ENCODE data around the gene ZNF784. TPM values are rescaled to one million over a fixed set of nuclear protein-coding genes. Genes with fewer than 3 reads are reported as not detected.
A peak's percentile ranks its signal among the peaks of the same experiment; 100 is the strongest.
"Not testable (repeated sequence)": the region's sequence is repeated elsewhere in the genome, so short reads cannot be mapped to it uniquely, and the experiment has no call there.

ZNF784 gene
- total RNA-seq, 2 experiments from 2014 or later, result 5.2 to 5.3 TPM

- no peak overlapping the region for H3K27ac Mint-ChIP-seq
- ChIA-PET CTCF (interaction anchor here (1.4 to 3.2 kb wide), 2 partner anchors 19 to 46 kb away, joined by 4 to 11 read pairs; partner anchors contain the start of gene ZNF865), POLR2A (interaction anchor here (0.7 to 1.1 kb wide), 2 partner anchors 13 to 179 kb away, joined by 3 to 4 read pairs; partner anchors contain the start of genes FIZ1 and UBE2S)
- H3K4me1 Mint-ChIP-seq (ENCODE audit: low read depth), result peaks cover 21% of the 10 kb centered on the region
- peak overlapping the region; percentile 72 for H3K4me3 Mint-ChIP-seq
- H3K27me3 Mint-ChIP-seq (ENCODE audit: low read depth), result peaks cover 21% of the 10 kb centered on the region
- H3K9me3 Mint-ChIP-seq (ENCODE audit: insufficient read depth), result no peaks in the 10 kb centered on the region
- ATAC-seq (peak; percentile 99), DNase-seq (peak; percentile 95)
- H3K36me3 Mint-ChIP-seq (ENCODE audit: low read depth), result no peaks in the 10 kb centered on the region
Measured at GRCh38 chr19:55586976-55587668, 37.2 kb downstream of the ZNF784 start.

DNA sequence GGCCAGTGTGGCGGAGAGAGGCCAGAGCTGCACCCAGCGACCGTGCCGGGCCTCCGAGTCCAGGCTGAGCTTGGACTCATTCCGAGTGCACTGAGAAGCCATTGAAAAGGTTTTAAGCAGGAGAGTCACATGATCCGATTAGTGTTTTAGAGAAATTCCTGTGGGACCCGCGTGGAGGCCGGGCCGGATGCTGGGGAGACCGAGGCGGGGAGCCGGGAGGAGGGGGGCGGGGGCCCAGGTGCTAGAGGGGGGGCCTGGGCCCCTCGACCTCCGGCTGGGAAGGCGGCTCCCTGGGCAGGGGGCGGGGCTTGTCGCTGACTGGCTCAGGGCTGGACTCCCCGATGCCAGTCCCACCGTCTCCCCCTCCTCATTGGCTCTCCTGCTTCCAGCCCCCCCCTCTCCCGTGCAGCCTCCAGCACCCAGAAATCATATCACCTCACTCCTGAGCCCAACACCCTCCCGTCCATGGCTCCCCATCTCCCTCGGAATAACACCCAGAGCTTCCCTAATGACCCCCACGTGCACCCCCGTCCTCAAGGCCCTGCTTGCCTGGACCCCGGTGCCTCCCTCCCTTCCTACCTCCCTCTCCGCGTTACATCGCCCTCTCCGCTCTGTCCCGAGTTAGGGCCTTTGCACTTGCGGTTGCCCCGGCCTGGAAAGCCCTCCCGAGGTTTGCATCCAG, 38.6 kb downstream of the ZNF784 start:
- Mint-ChIP-seq H3K27me3 (ENCODE audit: low read depth) (peaks cover 21% of the 10 kb centered on the region), H3K27ac (no peak overlapping the region), H3K9me3 (ENCODE audit: insufficient read depth) (no peaks in the 10 kb centered on the region), H3K4me1 (ENCODE audit: low read depth) (peaks cover 32% of the 10 kb centered on the region), H3K4me3 (no peak overlapping the region), H3K36me3 (ENCODE audit: low read depth) (no peaks in the 10 kb centered on the region)
- no peak for DNase-seq
- ATAC-seq, result no peak
- ChIA-PET CTCF (interaction anchor here (1.3 to 3.2 kb wide), 2 partner anchors 21 to 53 kb away, joined by 4 to 11 read pairs; partner anchors contain the start of gene ZNF865), POLR2A (no interaction called here)

DNA sequence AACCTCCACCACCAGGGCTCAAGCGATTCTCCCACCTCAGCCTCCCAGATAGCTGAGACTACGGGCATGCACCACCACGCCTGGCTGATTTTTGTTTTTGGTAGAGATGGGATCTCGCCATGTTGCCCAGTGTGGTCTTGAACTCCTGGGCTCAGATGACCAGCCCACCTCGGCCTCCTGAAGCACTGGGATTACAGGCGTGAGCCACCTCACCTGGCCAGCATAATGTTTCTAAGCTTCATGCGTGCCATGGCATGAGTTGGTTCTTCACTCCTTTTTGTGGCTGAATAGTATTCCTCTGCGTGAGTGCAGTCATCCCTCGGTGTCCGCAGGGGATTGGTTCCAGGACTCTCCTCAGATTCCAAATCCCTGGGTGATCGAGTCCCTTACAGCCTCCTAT, 39.5 kb downstream of the ZNF784 start:
- ATAC-seq (no peak), DNase-seq (no peak)
- ChIA-PET CTCF (interaction anchor here (1.3 to 2.0 kb wide), 2 partner anchors 48 to 54 kb away, joined by 4 to 6 read pairs; no protein-coding TSS in a partner anchor), POLR2A (interaction anchor here (1.1 kb wide), 1 partner anchor 14 kb away, joined by 3 read pairs; no protein-coding TSS in a partner anchor)
- no peaks in the 10 kb centered on the region for H3K36me3 Mint-ChIP-seq (ENCODE audit: low read depth)
- H3K9me3 Mint-ChIP-seq (ENCODE audit: insufficient read depth), result no peaks in the 10 kb centered on the region
- H3K4me1 Mint-ChIP-seq (ENCODE audit: low read depth), result peaks cover 36% of the 10 kb centered on the region
- H3K27me3 Mint-ChIP-seq (ENCODE audit: low read depth), result peaks cover 21% of the 10 kb centered on the region
- H3K4me3 Mint-ChIP-seq, result no peak overlapping the region
- no peak overlapping the region for H3K27ac Mint-ChIP-seq

DNA sequence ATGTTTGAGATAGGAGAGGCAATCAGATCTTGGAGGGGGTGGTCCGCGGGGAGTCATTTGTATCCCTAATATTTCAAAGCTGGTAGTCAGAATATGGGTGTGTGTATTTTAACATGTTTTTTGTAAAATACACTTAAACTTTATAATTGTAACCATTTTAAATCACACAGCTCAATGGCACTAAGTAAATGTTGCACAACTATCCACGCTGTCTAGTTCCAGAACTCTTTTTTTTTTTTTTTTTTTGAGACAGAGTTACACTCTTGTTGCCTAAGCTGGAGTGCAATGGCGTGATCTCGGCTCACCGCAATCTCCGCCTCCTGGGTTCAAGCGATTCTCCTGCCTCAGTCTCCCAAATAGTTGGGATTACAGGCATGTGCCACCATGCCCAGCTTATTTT, 40.5 kb downstream of the ZNF784 start:
- H3K4me3 Mint-ChIP-seq; H3K9me3 Mint-ChIP-seq (ENCODE audit: insufficient read depth); ATAC-seq; DNase-seq; H3K27ac Mint-ChIP-seq; H3K36me3 Mint-ChIP-seq (ENCODE audit: low read depth): not testable (repeated sequence)
- ChIA-PET CTCF (interaction anchor here (1.3 to 2.0 kb wide), 3 partner anchors 22 to 49 kb away, joined by 3 to 6 read pairs (median 6); no protein-coding TSS in a partner anchor), POLR2A (interaction anchor here (1.1 kb wide), 1 partner anchor 13 kb away, joined by 3 read pairs; no protein-coding TSS in a partner anchor)
- H3K4me1 Mint-ChIP-seq (ENCODE audit: low read depth), result peaks cover 40% of the 10 kb centered on the region
- peaks cover 21% of the 10 kb centered on the region for H3K27me3 Mint-ChIP-seq (ENCODE audit: low read depth)

- ATAC-seq; DNase-seq; H3K4me3 Mint-ChIP-seq; H3K9me3 Mint-ChIP-seq (ENCODE audit: insufficient read depth); H3K36me3 Mint-ChIP-seq (ENCODE audit: low read depth); H3K27ac Mint-ChIP-seq: not testable (repeated sequence)
- peaks cover 19% of the 10 kb centered on the region for H3K27me3 Mint-ChIP-seq (ENCODE audit: low read depth)
- ChIA-PET CTCF (interaction anchor here (2.0 kb wide), 2 partner anchors 49 to 51 kb away, joined by 6 to 9 read pairs; no protein-coding TSS in a partner anchor), POLR2A (interaction anchor here (2.0 kb wide), 1 partner anchor 17 kb away, joined by 9 read pairs; the partner anchor contains the start of gene FIZ1)
- peaks cover 38% of the 10 kb centered on the region for H3K4me1 Mint-ChIP-seq (ENCODE audit: low read depth)
Measured at GRCh38 chr19:55582284-55582683, 42.1 kb downstream of the ZNF784 start.

DNA sequence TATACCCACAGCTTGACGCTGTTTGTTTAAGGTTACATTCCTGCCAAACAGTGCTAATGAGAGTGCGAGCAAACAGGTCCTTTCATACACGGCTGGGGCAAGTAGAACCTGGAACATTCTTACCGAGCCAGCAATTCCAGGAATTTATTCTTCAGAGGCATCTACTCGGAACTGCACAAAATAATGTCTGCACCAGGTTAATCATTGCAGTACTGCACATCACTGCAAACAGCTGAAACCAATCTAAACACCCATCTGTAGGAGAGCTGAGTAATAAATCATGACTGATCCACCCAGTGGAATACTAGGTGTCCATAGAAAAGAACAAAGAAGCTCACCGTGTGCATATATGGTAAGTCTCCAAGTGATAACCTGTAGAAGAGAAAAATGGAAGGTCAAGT, 42.5 kb downstream of the ZNF784 start:
- ChIA-PET CTCF (interaction anchor here (2.0 kb wide), 2 partner anchors 49 to 52 kb away, joined by 6 to 9 read pairs; no protein-coding TSS in a partner anchor), POLR2A (interaction anchor here (1.0 to 2.0 kb wide), 3 partner anchors 17 to 53 kb away, joined by 3 to 9 read pairs (median 3); partner anchors contain the start of gene FIZ1)
- peaks cover 16% of the 10 kb centered on the region for H3K27me3 Mint-ChIP-seq (ENCODE audit: low read depth)
- peaks cover 33% of the 10 kb centered on the region for H3K4me1 Mint-ChIP-seq (ENCODE audit: low read depth)
- H3K27ac Mint-ChIP-seq, result no peak overlapping the region
- DNase-seq, result no peak
- no peaks in the 10 kb centered on the region for H3K9me3 Mint-ChIP-seq (ENCODE audit: insufficient read depth)
- H3K36me3 Mint-ChIP-seq (ENCODE audit: low read depth), result peaks cover 12% of the 10 kb centered on the region
- ATAC-seq, result no peak
- H3K4me3 Mint-ChIP-seq, result no peak overlapping the region

DNA sequence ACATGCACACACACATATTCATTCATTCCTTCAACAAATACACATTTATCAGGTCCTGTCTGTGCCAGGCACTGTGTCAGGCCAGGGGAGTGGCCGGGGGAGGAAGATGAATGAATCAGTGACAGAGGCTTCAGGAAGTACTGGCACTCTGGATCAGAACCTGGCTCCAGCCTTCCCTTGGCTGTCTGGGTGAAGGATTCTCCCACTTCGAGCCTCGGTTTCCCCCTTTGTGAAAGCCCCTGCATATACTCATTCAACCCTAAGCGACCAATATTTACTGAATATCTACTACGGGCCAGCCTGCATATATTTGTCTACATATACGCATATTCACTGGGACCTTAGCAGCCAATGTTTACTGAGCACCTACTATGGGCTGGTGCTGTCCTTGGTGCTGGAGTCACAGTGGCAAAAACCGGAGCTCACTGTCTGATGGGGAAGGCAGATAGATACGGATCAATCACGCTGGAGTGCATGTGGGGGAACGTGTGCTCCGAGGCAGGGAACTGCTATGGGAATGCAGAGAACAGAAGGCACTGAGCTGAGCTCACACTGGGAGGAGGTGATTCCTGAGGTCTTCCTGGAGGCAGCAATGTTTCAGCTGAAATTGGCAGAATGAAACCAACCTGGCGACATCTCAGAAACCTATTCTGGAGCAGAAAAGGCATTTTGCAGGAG, 43.1 kb downstream of the ZNF784 start:
- Mint-ChIP-seq H3K27ac (peak overlapping the region; percentile 77), H3K4me3 (peak overlapping the region; percentile 76), H3K27me3 (ENCODE audit: low read depth) (peaks cover 14% of the 10 kb centered on the region), H3K4me1 (ENCODE audit: low read depth) (peaks cover 30% of the 10 kb centered on the region), H3K36me3 (ENCODE audit: low read depth) (peaks cover 14% of the 10 kb centered on the region), H3K9me3 (ENCODE audit: insufficient read depth) (no peaks in the 10 kb centered on the region)
- ChIA-PET CTCF (interaction anchor here (2.0 kb wide), 1 partner anchor 52 kb away, joined by 9 read pairs; no protein-coding TSS in a partner anchor), POLR2A (interaction anchor here (0.7 to 2.0 kb wide), 4 partner anchors 18 to 53 kb away, joined by 3 to 9 read pairs (median 4); partner anchors contain the start of gene FIZ1)
- DNase-seq, result peak; percentile 53
- ATAC-seq, result no peak

DNA sequence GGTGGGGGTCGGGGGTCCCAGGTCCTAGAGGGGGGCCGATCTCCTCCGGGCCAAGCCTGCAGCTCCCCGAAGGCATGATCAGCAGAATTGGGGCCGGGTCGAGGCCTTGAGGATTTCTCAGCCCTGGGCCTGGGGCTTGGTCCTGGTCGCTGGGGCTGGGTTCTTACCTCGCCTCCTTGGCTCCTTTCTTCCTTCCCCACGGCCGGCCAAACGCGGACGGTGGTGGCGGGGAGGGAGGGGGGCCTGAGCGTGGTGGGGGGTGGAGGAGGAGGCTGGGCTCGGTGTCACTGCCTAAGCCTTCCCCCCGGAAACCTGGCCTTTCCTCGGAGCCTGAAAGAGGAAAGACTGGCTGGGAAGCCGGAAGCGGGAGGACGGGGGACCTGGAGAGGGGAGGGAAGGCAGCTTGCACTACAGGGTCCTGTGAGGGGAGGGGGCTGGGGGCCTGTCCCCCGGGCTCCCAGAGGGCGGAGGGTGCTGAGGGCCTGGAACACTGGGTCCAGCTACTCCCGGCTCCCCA, 43.7 kb downstream of the ZNF784 start, which contains the start of gene ZNF579:
Gene ZNF579, minus strand, starts transcription at position 221 of the 517 bp plus-strand sequence. CDS start 1,209 bp downstream, outside the sequence.
- Mint-ChIP-seq H3K4me3 (peak within 1 kb of the TSS; percentile 76), H3K27ac (peak within 1 kb of the TSS; percentile 91), H3K27me3 (ENCODE audit: low read depth) (peaks cover 9% of the 10 kb centered on the region), H3K9me3 (ENCODE audit: insufficient read depth) (no peaks in the 10 kb centered on the region), H3K4me1 (ENCODE audit: low read depth) (peaks cover 25% of the 10 kb centered on the region), H3K36me3 (ENCODE audit: low read depth) (peaks cover 14% of the 10 kb centered on the region)
- POLR2A ChIA-PET, result interaction anchor here (0.7 to 2.0 kb wide), 4 partner anchors 19 to 54 kb away, joined by 3 to 9 read pairs (median 4); partner anchors contain the start of gene FIZ1
- ATAC-seq, result peak; percentile 69
- peak; percentile 79 for DNase-seq
- CTCF ChIA-PET, result interaction anchor here (2.0 kb wide), 1 partner anchor 53 kb away, joined by 9 read pairs; no protein-coding TSS in a partner anchor

DNA sequence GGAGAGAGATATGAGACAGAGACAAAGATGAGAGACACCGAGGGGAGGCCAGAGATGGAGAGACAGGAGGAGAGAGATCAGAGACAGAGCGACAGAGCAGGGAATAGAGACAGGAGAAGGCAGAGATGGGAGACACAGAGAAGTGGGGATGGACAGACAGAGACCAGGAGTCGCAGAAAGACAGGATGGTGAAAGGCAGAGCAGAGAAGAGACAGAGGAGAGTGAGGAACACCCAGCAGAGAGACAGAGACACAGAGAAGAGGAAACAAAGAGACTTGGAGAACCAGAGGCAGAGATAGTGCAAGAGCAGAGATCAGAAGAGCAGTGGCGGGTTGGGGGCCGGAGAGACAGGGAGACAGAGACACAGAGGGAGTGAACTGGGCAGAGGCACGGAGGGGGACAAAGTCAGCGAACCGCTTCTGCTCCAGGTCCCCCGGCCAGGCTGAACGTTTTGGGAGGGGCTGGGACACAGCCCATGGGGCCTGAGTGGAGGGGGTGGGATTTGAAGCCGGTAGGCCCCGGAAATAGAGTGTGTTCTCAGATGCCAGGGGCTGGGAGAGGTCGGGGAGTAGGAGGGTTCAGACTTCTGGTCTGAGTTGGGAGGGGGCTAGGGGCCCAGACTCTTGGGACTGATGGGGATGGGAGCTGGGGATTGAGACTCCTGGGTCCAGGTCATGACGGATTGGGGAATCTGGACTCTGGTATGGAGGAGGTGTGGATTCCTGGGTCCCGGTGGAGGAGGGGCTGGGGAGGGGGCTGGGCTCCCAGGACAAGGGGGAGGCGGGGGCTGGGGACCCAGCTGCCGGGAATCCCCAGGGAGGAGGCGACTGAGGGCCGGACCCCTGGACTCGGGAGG, 44.4 kb downstream of the ZNF784 start:
- Mint-ChIP-seq H3K9me3 (ENCODE audit: insufficient read depth) (no peaks in the 10 kb centered on the region), H3K4me1 (ENCODE audit: low read depth) (peaks cover 20% of the 10 kb centered on the region), H3K27me3 (ENCODE audit: low read depth) (peaks cover 3% of the 10 kb centered on the region), H3K4me3 (peak overlapping the region; percentile 76), H3K36me3 (ENCODE audit: low read depth) (peaks cover 14% of the 10 kb centered on the region), H3K27ac (peak overlapping the region; percentile 91)
- CTCF ChIA-PET, result no interaction called here
- POLR2A ChIA-PET, result interaction anchor here (2.0 kb wide), 1 partner anchor 19 kb away, joined by 9 read pairs; the partner anchor contains the start of gene FIZ1
- DNase-seq, result no peak
- peak; percentile 45 for ATAC-seq

Data from activated CD8-positive, alpha-beta T cell treated with anti-CD3 and anti-CD28 coated beads, Interleukin-2, amount 10 ng/mL, durations not matched to agents 7 days and 5 days (primary cell).